ENCODE results near the gene PIGM. TPM values are rescaled to one million over a fixed set of nuclear protein-coding genes. Genes with fewer than 3 reads are reported as not detected.
A peak's percentile ranks its signal among the peaks of the same experiment; 100 is the strongest.

Gene PIGM
- total RNA-seq, 1 experiment from 2014 or later = 4.6 TPM

GRCh38 chr1:160043543-160043942 is 11.8 kb upstream of the PIGM start:
- no peak for TF ChIP-seq EZH2 (IDR thresholded peaks at IDR 0.05; ENCODE audit: borderline replicate concordance, low read depth, low read length, poor library complexity, severe bottlenecking)
- TF ChIP-seq CTCF (conservative IDR thresholded peaks at IDR 0.05; ENCODE audit: low read depth, low read length) = no peak
- no peak overlapping the region for H3K4me3 ChIP-seq (ENCODE audit: low read depth, low read length, poor library complexity, severe bottlenecking)
- H3K27ac ChIP-seq (ENCODE audit: low read depth, low read length, poor library complexity, severe bottlenecking) = no peak overlapping the region
- H3K9me3 ChIP-seq (ENCODE audit: low read depth, low read length, poor library complexity, severe bottlenecking) = no peaks in the 10 kb centered on the region
- H3K4me1 ChIP-seq (ENCODE audit: insufficient read depth, low read length, poor library complexity, severe bottlenecking) = no peaks in the 10 kb centered on the region
- no TSS peak for BruUV-seq (replicated peaks)
- H3K27me3 ChIP-seq (replicated peaks; ENCODE audit: insufficient read depth, low read depth, low read length, poor library complexity) = peaks cover 13% of the 10 kb centered on the region
- H3K36me3 ChIP-seq (ENCODE audit: insufficient read depth, low read length, poor library complexity, severe bottlenecking) = no peaks in the 10 kb centered on the region
- ChIA-PET POLR2A (ENCODE audit: low non-redundant PET) (no interaction called here), CTCF (no interaction called here)
- intact Hi-C loops (cut with micrococcal nuclease; ENCODE audit: unreplicated experiment) = no loop called here
- no peak for DNase-seq (ENCODE audit: low spot score)

- no peak overlapping the region for H3K4me3 ChIP-seq (ENCODE audit: low read depth, low read length, poor library complexity, severe bottlenecking)
- no peak overlapping the region for H3K27ac ChIP-seq (ENCODE audit: low read depth, low read length, poor library complexity, severe bottlenecking)
- no peaks in the 10 kb centered on the region for H3K36me3 ChIP-seq (ENCODE audit: insufficient read depth, low read length, poor library complexity, severe bottlenecking)
- H3K9me3 ChIP-seq (ENCODE audit: low read depth, low read length, poor library complexity, severe bottlenecking) = no peaks in the 10 kb centered on the region
- no TSS peak for BruUV-seq (replicated peaks)
- intact Hi-C loops (cut with micrococcal nuclease; ENCODE audit: unreplicated experiment) = no loop called here
- H3K27me3 ChIP-seq (replicated peaks; ENCODE audit: insufficient read depth, low read depth, low read length, poor library complexity) = peaks cover 37% of the 10 kb centered on the region
- DNase-seq (ENCODE audit: low spot score) = no peak
- no peak for TF ChIP-seq EZH2 (IDR thresholded peaks at IDR 0.05; ENCODE audit: borderline replicate concordance, low read depth, low read length, poor library complexity, severe bottlenecking)
- no peak for TF ChIP-seq CTCF (conservative IDR thresholded peaks at IDR 0.05; ENCODE audit: low read depth, low read length)
- ChIA-PET CTCF (no interaction called here), POLR2A (ENCODE audit: low non-redundant PET) (no interaction called here)
- H3K4me1 ChIP-seq (ENCODE audit: insufficient read depth, low read length, poor library complexity, severe bottlenecking) = no peaks in the 10 kb centered on the region
These were observed 8.7 kb upstream of the PIGM start for GRCh38 chr1:160040476-160040875.

- DNase-seq (ENCODE audit: low spot score) = no peak
- BruUV-seq (replicated peaks) = no TSS peak
- intact Hi-C loops (cut with micrococcal nuclease; ENCODE audit: unreplicated experiment) = no loop called here
- no peak for TF ChIP-seq EZH2 (IDR thresholded peaks at IDR 0.05; ENCODE audit: borderline replicate concordance, low read depth, low read length, poor library complexity, severe bottlenecking)
- TF ChIP-seq CTCF (conservative IDR thresholded peaks at IDR 0.05; ENCODE audit: low read depth, low read length) = no peak
- no peaks in the 10 kb centered on the region for H3K36me3 ChIP-seq (ENCODE audit: insufficient read depth, low read length, poor library complexity, severe bottlenecking)
- no peaks in the 10 kb centered on the region for H3K9me3 ChIP-seq (ENCODE audit: low read depth, low read length, poor library complexity, severe bottlenecking)
- peaks cover 32% of the 10 kb centered on the region for H3K27me3 ChIP-seq (replicated peaks; ENCODE audit: insufficient read depth, low read depth, low read length, poor library complexity)
- no peak overlapping the region for H3K27ac ChIP-seq (ENCODE audit: low read depth, low read length, poor library complexity, severe bottlenecking)
- ChIA-PET POLR2A (ENCODE audit: low non-redundant PET) (no interaction called here), CTCF (interaction anchor here (1.0 to 1.3 kb wide), 3 partner anchors 14 to 26 kb away, joined by 3 to 4 read pairs (median 3); no protein-coding TSS in a partner anchor)
- peaks cover 11% of the 10 kb centered on the region for H3K4me1 ChIP-seq (ENCODE audit: insufficient read depth, low read length, poor library complexity, severe bottlenecking)
- peak overlapping the region; percentile 63 for H3K4me3 ChIP-seq (ENCODE audit: low read depth, low read length, poor library complexity, severe bottlenecking)
These were observed 503 bp upstream of the PIGM start for GRCh38 chr1:160032165-160032820.

Data from A673 (cell line).